Stimulated activated CD8-positive, alpha-beta memory T cell treated with anti-CD3 and anti-CD28 coated beads, Interleukin-7, amount 100 ng/mL, for 1 hour (primary cell): ENCODE data around the gene LTBP2.

Experiments used
- DNase-seq, 2 donors: peaks; one replicate each; pipeline ENCODE4 v3.0.0-alpha.2; 2020; ENCODE audit warnings: low read depth in 2 of 2

The LTBP2 gene

GRCh38 chr14:74507085-74507484 lies 105.0 kb downstream of the LTBP2 start:
- DNase-seq = no peak

DNA sequence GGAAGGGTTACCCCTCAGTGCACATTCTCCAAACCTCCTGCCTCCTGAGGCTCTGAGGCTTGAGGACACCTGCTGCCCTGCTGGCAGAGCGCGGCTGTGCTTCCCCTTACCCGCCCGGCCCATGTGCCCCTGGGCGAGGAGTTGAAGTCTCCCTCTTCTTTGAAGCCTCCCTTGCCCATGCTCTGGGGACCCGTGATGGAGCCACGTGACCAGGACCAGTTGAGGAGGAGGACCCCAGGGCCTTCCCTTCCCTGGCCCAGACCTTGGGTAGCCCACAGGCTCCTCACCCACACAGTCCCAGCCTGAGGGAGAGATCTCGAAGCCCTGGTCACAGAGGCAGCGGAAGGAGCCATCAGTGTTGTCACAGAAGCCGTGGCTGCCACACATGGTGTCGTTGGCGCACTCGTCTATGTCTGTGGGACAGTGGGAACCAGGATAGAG lies 105.6 kb downstream of the LTBP2 start:
- DNase-seq = no peak

GRCh38 chr14:74505831-74506230 lies 106.2 kb downstream of the LTBP2 start:
- no peak for DNase-seq

DNA sequence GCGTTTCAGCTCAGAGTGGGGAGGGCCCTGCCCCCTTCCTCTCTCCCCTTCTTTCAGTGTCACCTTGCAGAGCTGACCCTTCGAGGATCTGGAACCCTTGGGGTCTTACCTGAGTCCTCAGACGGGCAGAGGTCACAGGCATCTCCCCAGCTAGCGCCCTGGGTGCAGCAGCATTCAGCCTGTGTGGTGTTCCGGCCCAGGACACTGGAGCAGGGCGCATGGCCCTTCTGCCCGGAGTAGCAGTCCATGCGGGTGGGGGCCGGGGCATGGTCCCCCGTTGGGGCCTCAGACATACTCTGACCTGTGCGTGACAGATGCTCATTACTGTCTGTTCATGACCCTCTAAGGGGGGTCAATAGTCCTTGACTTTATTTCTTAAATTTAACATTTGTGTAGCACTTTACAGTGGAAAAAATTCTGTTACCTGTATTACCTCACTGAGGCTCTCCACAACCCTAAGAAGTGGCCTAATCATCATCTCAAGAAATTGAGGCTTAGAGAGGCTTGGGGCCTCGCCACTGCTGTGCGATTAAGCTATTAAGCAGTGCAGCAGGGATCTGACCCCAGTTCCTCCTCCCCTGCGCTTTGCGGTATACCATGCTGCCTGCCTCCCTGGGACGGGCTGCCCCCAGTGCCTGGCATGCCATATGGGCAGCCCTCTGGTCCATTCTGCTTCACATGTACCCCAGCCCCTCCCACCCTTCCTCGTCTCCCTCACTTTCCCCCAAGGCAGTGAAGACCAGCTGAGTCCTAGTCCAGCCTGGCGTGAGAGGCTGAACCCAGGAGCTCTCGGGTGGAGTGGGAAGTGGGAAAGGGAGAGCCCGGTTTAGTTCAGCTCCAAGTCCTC lies 106.9 kb downstream of the LTBP2 start:
- no peak for DNase-seq

DNA sequence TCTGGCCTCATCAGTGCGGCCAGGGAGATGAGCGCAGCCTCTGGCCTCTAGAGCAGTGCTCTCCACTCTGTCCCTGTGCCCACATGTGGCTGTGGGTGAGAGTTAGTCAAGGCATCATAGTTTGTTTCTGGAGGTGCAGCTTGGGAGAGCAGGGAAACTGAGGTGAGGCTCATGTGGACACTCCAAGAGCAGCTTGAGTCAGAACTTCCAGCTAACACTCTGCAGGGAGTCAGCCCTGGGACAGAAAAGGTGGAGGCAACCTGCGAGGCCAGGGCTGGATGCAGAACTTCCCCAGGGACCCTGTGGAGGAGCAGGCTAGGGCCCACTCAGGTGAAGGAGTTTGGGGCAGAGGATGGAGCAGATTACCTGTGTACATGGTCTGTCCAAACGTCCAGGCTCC lies 107.6 kb downstream of the LTBP2 start:
- DNase-seq = no peak

DNA sequence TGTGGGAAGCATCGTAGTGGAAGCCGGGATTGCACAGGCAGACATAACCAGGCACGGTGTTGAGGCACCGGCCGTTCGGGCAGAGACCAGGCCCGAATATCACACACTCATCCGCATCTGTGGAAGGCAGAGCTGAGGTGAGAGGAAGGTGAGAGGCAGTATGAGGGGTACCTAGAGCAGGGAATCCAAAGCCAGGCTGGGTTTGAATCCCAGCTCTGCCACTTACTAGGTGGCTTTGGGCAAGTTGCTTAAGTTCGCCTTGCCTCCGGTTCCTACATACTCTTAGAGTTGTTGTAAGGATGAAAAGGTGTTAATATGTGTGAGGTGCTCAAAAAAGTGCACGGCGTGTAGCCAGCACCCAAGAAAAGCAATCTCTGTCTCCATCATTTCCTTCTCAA lies 108.1 kb downstream of the LTBP2 start:
- DNase-seq = no peak

- DNase-seq = no peak
Measured at GRCh38 chr14:74503291-74503937, 108.6 kb downstream of the LTBP2 start.

GRCh38 chr14:74502236-74503019 lies 109.6 kb downstream of the LTBP2 start:
- no peak for DNase-seq

GRCh38 chr14:74501691-74502090 lies 110.3 kb downstream of the LTBP2 start:
- DNase-seq = no peak

DNA sequence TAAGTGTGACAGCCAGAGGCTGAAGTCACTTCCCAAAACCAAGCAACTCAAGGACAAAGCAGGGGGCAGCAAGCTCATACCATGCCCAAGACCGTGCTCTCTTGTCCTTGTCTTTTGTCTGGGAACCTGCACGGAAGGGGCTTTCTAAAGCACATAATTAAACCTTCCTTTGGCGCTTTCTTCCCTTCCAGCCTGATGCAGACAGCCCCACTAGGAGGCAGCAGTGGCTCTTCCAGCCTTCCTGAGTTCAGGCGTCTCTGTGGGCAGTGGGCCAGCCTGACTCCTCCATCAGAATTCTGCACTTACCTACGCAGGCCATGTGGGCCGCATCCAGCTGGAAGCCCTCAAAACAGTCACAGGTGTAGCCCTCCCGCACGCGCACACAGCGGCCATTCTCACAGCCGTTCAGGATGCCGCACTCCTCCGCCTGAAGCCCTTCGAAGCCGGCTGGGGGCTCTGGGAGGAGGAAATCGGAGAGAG lies 110.9 kb downstream of the LTBP2 start:
- DNase-seq = no peak

- DNase-seq = no peak
Measured at GRCh38 chr14:74500417-74501134, 111.5 kb downstream of the LTBP2 start.

DNA sequence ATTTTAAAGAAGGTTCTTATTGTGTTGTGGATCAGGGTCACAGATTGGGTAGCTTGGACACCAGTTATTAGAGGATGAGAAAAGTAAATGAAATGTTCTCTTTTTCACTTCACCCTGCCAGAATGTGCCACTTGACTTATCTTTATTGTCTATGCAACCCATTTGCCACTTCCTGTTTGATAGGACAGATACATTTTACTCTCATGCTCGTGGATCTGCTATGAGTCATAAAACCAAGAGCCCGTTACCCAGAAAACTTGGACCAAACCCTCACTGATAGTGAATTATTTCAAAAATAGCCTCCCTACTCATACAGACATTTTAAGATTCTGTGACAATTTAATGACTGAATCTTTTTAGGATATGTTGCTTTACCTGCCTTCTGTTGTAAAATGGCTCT lies 116.7 kb downstream of the LTBP2 start:
- DNase-seq = no peak

- peak; percentile 96 to 99 for DNase-seq
Measured at GRCh38 chr14:74493343-74494261, 118.4 kb downstream of the LTBP2 start, which contains the start of gene ISCA2. ISCA2 (plus strand) TSS chr14:74493765; CDS start chr14:74493775, 10 bp downstream.

DNA sequence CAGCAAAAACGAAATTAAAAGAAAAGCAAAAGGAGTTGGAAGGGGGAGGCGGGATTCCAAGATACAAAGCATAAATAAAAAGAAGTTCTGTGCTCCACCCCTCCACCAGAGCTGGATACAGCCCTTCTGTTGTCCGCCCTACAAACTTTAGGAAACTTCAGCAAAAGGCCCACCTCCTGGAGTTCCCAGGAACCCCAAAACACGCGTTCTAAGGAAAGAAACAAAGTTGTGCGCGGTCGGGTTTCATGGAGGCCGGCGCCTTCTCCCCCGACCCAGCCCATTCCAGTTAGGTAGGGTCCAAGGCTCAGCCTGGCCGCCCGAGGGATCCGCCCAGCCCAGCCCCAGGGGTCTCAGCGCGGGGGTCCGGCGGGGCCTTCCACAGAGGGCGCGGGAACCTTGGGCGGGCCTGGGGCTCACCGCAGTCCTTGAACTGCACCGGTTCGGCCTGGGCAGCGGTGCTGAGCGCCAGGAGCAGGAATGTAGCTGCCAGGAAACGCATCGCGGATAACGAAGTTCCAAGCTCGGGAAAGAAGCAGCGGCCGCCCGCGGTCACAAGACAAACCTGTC lies 119.2 kb downstream of the LTBP2 start, which contains the start of gene NPC2:
Gene NPC2 (minus strand): TSS at position 530 of the 567 bp plus-strand sequence. CDS start 31 bp downstream, at position 499.
- no peak for DNase-seq

DNA sequence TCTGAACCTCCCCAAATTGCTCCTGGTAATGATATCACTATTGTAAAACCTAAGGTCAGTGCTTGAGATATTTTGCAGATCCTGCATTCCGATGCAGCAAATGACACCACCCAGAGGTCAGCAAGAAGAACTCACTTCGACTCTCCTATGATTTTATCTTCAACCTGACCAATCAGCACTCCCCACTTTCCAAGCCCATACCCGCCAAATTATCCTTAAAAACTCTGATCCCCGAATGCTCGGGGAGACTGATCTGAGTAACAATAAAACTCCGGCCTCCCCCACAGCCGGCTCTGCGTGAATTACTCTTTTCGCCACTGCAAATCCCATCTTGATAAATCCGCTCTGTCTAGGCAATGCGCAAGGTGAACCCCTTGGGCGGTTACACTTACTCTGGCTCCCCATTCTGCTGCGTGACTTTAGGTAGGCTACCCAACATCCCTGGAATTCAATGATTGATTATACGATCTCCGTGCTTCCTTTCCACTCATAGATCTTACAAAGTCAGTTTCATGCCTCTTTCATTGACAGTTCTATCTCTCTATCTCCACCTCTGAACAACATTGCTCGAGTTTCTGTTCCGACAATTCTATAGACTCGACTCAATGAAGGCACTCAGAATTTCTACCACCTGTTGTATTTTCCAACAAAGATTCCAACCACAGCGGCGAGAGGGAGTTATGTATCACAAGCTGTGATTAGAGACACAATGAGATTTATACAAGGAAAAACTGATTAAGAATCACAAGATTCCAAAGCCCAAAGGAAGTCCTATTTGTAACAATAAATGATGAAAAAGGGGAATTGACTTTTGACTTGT lies 119.9 kb downstream of the LTBP2 start:
- no peak for DNase-seq

GRCh38 chr14:74490486-74490885 lies 121.6 kb downstream of the LTBP2 start:
- DNase-seq = no peak

GRCh38 chr14:74488786-74489397 lies 123.1 kb downstream of the LTBP2 start:
- DNase-seq = no peak

GRCh38 chr14:74486164-74486563 lies 125.9 kb downstream of the LTBP2 start:
- no peak for DNase-seq

DNA sequence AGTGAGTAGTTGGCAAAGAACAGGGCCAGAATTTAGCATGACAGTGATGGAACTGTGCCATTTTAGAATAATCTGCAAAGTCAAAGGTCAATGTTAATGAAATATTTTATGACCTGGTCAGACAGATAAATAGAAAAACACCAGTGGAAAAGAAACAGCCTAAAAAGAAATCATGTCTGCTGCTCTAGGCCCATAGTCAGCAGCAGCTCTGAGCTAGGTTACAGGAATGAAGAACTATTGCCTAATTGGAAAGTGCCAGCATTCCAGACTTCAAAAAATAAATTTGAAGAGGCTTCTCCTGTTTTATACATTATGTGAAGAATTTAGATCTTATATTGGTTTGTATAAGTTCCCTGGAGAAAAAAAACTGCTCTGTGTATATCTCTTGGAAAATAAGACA lies 128.7 kb downstream of the LTBP2 start:
- DNase-seq = no peak
